K562 (cell line): ENCODE measurements around the gene EGR1. TPM values are rescaled to one million over a fixed set of nuclear protein-coding genes. Genes with fewer than 3 reads are reported as not detected.

ENCODE experiments used
- ADNP ChIP-seq: fragments of 200-800 bp; sonication (Bioruptor generic); IDR thresholded peaks from 2 replicates; pipeline ENCODE4 v1.6.1; 2016; ENCODE audit warnings: missing genetic modification characterization, missing compliant biosample characterization
- CHD1 ChIP-seq: fragments of 200-600 bp; sonication (generic); IDR thresholded peaks from one replicate; pipeline ENCODE4 v1.6.1; 2012; ENCODE audit warnings: mild to moderate bottlenecking, moderate library complexity, low read length, inconsistent platforms
- CREB5 ChIP-seq: fragments of 250-450 bp; sonication (Bioruptor Pico); IDR thresholded peaks from 2 replicates; pipeline ENCODE4 v1.5.0; 2020; ENCODE audit warnings: mild to moderate bottlenecking
- CXXC5 ChIP-seq: fragments of 250-450 bp; sonication (Bioruptor Pico); IDR thresholded peaks from 2 replicates; pipeline ENCODE4 v1.8.0; 2022; ENCODE audit warnings: inconsistent platforms, mild to moderate bottlenecking, moderate library complexity
- EWSR1 ChIP-seq: fragments of 450-650 bp; IDR thresholded peaks from 2 replicates; pipeline ENCODE4 v1.6.1; 2018; ENCODE audit warnings: borderline replicate concordance, mild to moderate bottlenecking, low read depth, moderate library complexity; ENCODE audit not compliant: partially characterized antibody
- HDAC6 ChIP-seq: IDR thresholded peaks from 2 replicates; pipeline ENCODE4 v1.6.1; 2012; ENCODE audit warnings: low read depth, mild to moderate bottlenecking, control low read depth, inconsistent platforms, low read length, moderate library complexity
- ILF3 ChIP-seq: fragments of 450-650 bp; IDR thresholded peaks from 2 replicates; pipeline ENCODE4 v1.6.1; 2018; ENCODE audit warnings: antibody characterized with exemption, mild to moderate bottlenecking, moderate library complexity, borderline replicate concordance
- IRF2 ChIP-seq: sonication (generic); formaldehyde crosslinking; IDR thresholded peaks from 2 replicates; pipeline ENCODE4 v1.8.1; 2022; ENCODE audit warnings: mild to moderate bottlenecking, missing genetic modification reagents
- KAT7 ChIP-seq: sonication (generic); formaldehyde crosslinking; IDR thresholded peaks from 2 replicates; pipeline ENCODE4 v1.8.0; 2022; ENCODE audit warnings: missing genetic modification reagents, mild to moderate bottlenecking, borderline replicate concordance
- KLF10 ChIP-seq: fragments of 250-450 bp; sonication (Bioruptor Pico); IDR thresholded peaks from 2 replicates; pipeline ENCODE4 v1.6.1; 2021; ENCODE audit warnings: matching md5 sums
- LEF1 ChIP-seq: fragments of 450-650 bp; IDR thresholded peaks from 2 replicates; pipeline ENCODE4 v1.6.1; 2016; ENCODE audit warnings: mild to moderate bottlenecking
- MED1 ChIP-seq: sonication (generic); formaldehyde crosslinking; IDR thresholded peaks from 2 replicates; pipeline ENCODE4 v1.8.1; 2023; ENCODE audit warnings: missing genetic modification reagents, borderline replicate concordance
- PRDM10 ChIP-seq: fragments of 450-650 bp; IDR thresholded peaks from 2 replicates; pipeline ENCODE4 v1.6.1; 2018; ENCODE audit not compliant: partially characterized antibody
- RBM15 ChIP-seq: fragments of 200-400 bp; formaldehyde crosslinking; IDR thresholded peaks from 2 replicates; pipeline ENCODE4 v1.6.1; 2018; ENCODE audit warnings: mild to moderate bottlenecking, low read length, moderate library complexity; ENCODE audit not compliant: insufficient read depth
- SMAD1 ChIP-seq: fragments of 150-350 bp; IDR thresholded peaks from 2 replicates; pipeline ENCODE4 v1.6.1; 2014; ENCODE audit warnings: low read length, low read depth; ENCODE audit not compliant: partially characterized antibody
- SMAD3 ChIP-seq: fragments of 450-650 bp; formaldehyde crosslinking; conservative IDR thresholded peaks from 2 replicates; pipeline ENCODE4 v1.4.0; 2020; ENCODE audit warnings: mild to moderate bottlenecking
- SMARCE1 ChIP-seq: fragments of 450-650 bp; IDR thresholded peaks from 2 replicates; pipeline ENCODE4 v1.7.1; 2016; ENCODE audit warnings: mild to moderate bottlenecking
- STAG1 ChIP-seq: sonication (generic); formaldehyde crosslinking; IDR thresholded peaks from 2 replicates; pipeline ENCODE4 v1.5.0; 2020; ENCODE audit warnings: missing genetic modification reagents, borderline replicate concordance
- ZNF175 ChIP-seq: fragments of 200-800 bp; sonication (Bioruptor generic); IDR thresholded peaks from 2 replicates; pipeline ENCODE4 v1.6.1; 2016; ENCODE audit warnings: low read depth, mild to moderate bottlenecking, missing genetic modification characterization, missing compliant biosample characterization
- ZNF76 ChIP-seq: fragments of 250-450 bp; sonication (Bioruptor Pico); IDR thresholded peaks from 2 replicates; pipeline ENCODE4 v1.4.0; 2020; ENCODE audit warnings: mild to moderate bottlenecking, moderate library complexity, borderline replicate concordance
- polyA plus RNA-seq, 8 experiments: library from polyadenylated mRNA; depleted of rRNA in 4 of 8; stranded (reverse) in 5 of 8; unstranded in 3 of 8; fragments of >200 nt; fragmentation: Nextera tagmentation in 2 of 8; fragmentation: Illumina TruSeq in 1 of 8; extraction: Ambion mirVana in 2 of 8; extraction: Trizol in 1 of 8; gene quantifications; 2 replicates each; pipeline versions ENCODE4 v1.2.1 to v1.2.3, GENCODE V29; 2011 to 2014; ENCODE audit warnings: inconsistent platforms in 1 of 8, missing spikeins in 1 of 8
- total RNA-seq, 7 experiments: library from RNA; depleted of rRNA in 6 of 7; stranded (reverse); fragments of >200 nt in 6 of 7; fragmentation: Illumina TruSeq in 2 of 7; extraction: Trizol in 2 of 7; gene quantifications; 2 replicates each; pipeline versions ENCODE4 v1.2.1 to v1.2.3, GENCODE V29; 2011 to 2021; ENCODE audit warnings: low replicate concordance in 1 of 7
- TF ChIP-seq, protein P1 (sequence below): sonication (generic); formaldehyde crosslinking; IDR thresholded peaks from 2 replicates; pipeline ENCODE4 v1.8.0; 2022; ENCODE audit warnings: mild to moderate bottlenecking, missing genetic modification reagents
- TF ChIP-seq, protein P2 (sequence below): fragments of 250-450 bp; sonication (Bioruptor Pico); IDR thresholded peaks from 2 replicates; pipeline ENCODE4 v1.8.0; 2021; ENCODE audit warnings: moderate library complexity, mild to moderate bottlenecking, inconsistent platforms

The EGR1 gene
- total and polyA plus RNA-seq, 9 of the 15 experiments (the other 6 are each of a cell fraction or from before 2014, with no cell fraction given) = 1.3 to 132 (median 21.5) TPM

- peak; percentile 25; the same call in 1 of the 2 replicates for TF ChIP-seq ZNF175 (CRISPR knock-in tag)
- TF ChIP-seq, protein P1, sequence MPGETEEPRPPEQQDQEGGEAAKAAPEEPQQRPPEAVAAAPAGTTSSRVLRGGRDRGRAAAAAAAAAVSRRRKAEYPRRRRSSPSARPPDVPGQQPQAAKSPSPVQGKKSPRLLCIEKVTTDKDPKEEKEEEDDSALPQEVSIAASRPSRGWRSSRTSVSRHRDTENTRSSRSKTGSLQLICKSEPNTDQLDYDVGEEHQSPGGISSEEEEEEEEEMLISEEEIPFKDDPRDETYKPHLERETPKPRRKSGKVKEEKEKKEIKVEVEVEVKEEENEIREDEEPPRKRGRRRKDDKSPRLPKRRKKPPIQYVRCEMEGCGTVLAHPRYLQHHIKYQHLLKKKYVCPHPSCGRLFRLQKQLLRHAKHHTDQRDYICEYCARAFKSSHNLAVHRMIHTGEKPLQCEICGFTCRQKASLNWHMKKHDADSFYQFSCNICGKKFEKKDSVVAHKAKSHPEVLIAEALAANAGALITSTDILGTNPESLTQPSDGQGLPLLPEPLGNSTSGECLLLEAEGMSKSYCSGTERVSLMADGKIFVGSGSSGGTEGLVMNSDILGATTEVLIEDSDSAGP (CRISPR knock-in tag) = no peak
- no peak for TF ChIP-seq SMAD3 (CRISPR knock-in tag)
- no peak for TF ChIP-seq EWSR1
- no peak for TF ChIP-seq IRF2 (CRISPR knock-in tag)
- TF ChIP-seq KLF10 = no peak
- TF ChIP-seq, protein P2, sequence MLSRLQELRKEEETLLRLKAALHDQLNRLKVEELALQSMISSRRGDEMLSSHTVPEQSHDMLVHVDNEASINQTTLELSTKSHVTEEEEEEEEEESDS (CRISPR knock-in tag) = no peak
- no peak for TF ChIP-seq LEF1
- peak; percentile 98 for TF ChIP-seq CHD1
- no peak for TF ChIP-seq ILF3
- TF ChIP-seq SMAD1 = no peak
- peak; percentile 88 for TF ChIP-seq CXXC5 (CRISPR knock-in tag)
- TF ChIP-seq ADNP = no peak
- no peak for TF ChIP-seq HDAC6
- TF ChIP-seq SMARCE1 = peak; percentile 25; the same call in 1 of the 2 replicates
- no peak for TF ChIP-seq STAG1
- no peak for TF ChIP-seq ZNF76 (CRISPR knock-in tag)
- TF ChIP-seq PRDM10 = no peak
- TF ChIP-seq CREB5 (CRISPR knock-in tag) = no peak
- no peak for TF ChIP-seq KAT7
- TF ChIP-seq RBM15 = no peak
- no peak for TF ChIP-seq MED1 (CRISPR knock-in tag)
Measured at GRCh38 chr5:138464388-138465260, 655 bp upstream of the EGR1 start (continued).
